ENCODE results near the gene ENO4.

The ENO4 gene

DNA sequence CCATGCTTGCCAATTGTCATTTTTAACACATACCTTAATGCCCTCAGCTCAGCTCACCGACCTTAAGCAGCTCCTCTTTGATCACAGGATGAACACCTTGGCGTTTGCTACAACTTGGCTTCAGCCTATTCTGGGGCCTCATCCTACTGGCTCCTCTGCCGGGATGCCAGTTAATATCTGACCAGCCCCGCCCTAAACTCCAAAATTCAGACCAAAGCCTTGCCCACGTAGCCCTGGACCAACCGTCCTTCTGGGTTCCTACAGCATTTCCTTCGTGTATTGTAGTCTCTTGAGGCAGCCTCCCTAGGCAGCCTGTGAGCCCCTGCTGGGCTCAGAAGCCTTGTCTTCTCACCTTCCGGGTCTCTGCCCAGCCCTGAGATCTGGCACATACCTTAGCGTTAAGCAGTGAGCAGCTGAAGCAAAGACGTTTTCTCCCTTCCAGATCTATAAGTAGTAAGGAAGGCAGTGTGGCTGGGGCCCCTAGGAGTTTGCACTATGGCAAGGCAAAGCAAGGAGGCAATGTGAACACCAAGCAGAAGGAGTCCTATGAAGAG lies 836 bp downstream of the ENO4 start:
- WGBS (ENCODE audit: extremely low coverage, insufficient coverage, low lambda C conversion rate) = no CpG with 5 or more reads among the region's 10 CpGs
- Histone ChIP-seq H3K56ac (ENCODE audit: low read length) (peak overlapping the region; percentile 92), H3K4ac (ENCODE audit: low read depth, low read length) (no peak overlapping the region), H3K4me3 (ENCODE audit: low read length) (no peak overlapping the region), H2AK5ac (ENCODE audit: low read length) (peak overlapping the region; percentile 38), H4K5ac (ENCODE audit: low read length) (peak overlapping the region; percentile 81), H3K4me2 (ENCODE audit: low read length) (peak overlapping the region; percentile 95), H3K79me1 (ENCODE audit: low read length) (no peaks in the 10 kb centered on the region), H2BK15ac (replicated peaks; ENCODE audit: low read depth) (no peak overlapping the region), H4K8ac (ENCODE audit: low read depth, low read length) (no peak overlapping the region), H2BK120ac (ENCODE audit: low read depth, low read length) (no peak overlapping the region), H3K23ac (ENCODE audit: low read length) (peak overlapping the region; percentile 29), H2BK5ac (ENCODE audit: low read length) (peak overlapping the region; percentile 67), H3K4me1 (ENCODE audit: control insufficient read depth, low read depth, low read length) (peaks cover 13% of the 10 kb centered on the region), H3K36me3 (ENCODE audit: control insufficient read depth, insufficient read depth, low read length) (no peaks in the 10 kb centered on the region), H3K27me3 (ENCODE audit: insufficient read depth, low read length, poor library complexity) (no peaks in the 10 kb centered on the region), H3K18ac (ENCODE audit: low read length) (peak overlapping the region; percentile 19), H3K27ac (ENCODE audit: low read depth, low read length) (peak overlapping the region; percentile 18), H3K9ac (ENCODE audit: low read length) (peak overlapping the region; percentile 87), H3K79me2 (ENCODE audit: control insufficient read depth, insufficient read depth, low read length) (no peaks in the 10 kb centered on the region)
- DNase-seq = peak; percentile 76

DNA sequence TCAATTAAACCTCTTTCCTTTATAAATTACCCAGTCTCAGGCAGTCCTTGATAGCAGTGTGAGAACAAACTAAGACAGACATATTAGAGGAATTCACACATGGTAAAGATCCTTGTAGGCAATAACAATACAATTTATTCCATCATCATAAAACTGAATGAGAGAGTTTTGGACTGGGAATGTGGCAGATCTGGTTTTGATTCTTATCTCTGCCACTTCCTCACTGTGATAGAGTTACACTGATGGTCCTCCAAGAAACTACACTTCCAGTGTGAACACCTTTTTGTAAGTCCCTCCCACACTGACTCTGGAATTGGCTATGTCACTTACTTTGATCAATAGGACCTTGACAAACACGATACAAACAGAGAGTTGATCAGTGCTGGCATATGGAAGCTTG lies 2.9 kb downstream of the ENO4 start:
- Histone ChIP-seq H3K36me3 (ENCODE audit: control insufficient read depth, insufficient read depth, low read length) (no peaks in the 10 kb centered on the region), H3K79me2 (ENCODE audit: control insufficient read depth, insufficient read depth, low read length) (no peaks in the 10 kb centered on the region), H3K9ac (ENCODE audit: low read length) (no peak overlapping the region), H2BK15ac (replicated peaks; ENCODE audit: low read depth) (no peak overlapping the region), H3K18ac (ENCODE audit: low read length) (no peak overlapping the region), H3K27ac (ENCODE audit: low read depth, low read length) (no peak overlapping the region), H2BK5ac (ENCODE audit: low read length) (no peak overlapping the region), H3K23ac (ENCODE audit: low read length) (peak overlapping the region; percentile 3), H3K4ac (ENCODE audit: low read depth, low read length) (no peak overlapping the region), H3K27me3 (ENCODE audit: insufficient read depth, low read length, poor library complexity) (no peaks in the 10 kb centered on the region), H2AK5ac (ENCODE audit: low read length) (peak overlapping the region; percentile 9), H2BK120ac (ENCODE audit: low read depth, low read length) (no peak overlapping the region), H4K8ac (ENCODE audit: low read depth, low read length) (no peak overlapping the region), H3K4me2 (ENCODE audit: low read length) (no peak overlapping the region), H3K4me3 (ENCODE audit: low read length) (no peak overlapping the region), H3K79me1 (ENCODE audit: low read length) (no peaks in the 10 kb centered on the region), H3K4me1 (ENCODE audit: control insufficient read depth, low read depth, low read length) (peaks cover 13% of the 10 kb centered on the region), H3K56ac (ENCODE audit: low read length) (no peak overlapping the region), H4K5ac (ENCODE audit: low read length) (no peak overlapping the region)
- no peak for DNase-seq
- WGBS (ENCODE audit: extremely low coverage, insufficient coverage, low lambda C conversion rate) = no CpG with 5 or more reads among the region's 1 CpG

DNA sequence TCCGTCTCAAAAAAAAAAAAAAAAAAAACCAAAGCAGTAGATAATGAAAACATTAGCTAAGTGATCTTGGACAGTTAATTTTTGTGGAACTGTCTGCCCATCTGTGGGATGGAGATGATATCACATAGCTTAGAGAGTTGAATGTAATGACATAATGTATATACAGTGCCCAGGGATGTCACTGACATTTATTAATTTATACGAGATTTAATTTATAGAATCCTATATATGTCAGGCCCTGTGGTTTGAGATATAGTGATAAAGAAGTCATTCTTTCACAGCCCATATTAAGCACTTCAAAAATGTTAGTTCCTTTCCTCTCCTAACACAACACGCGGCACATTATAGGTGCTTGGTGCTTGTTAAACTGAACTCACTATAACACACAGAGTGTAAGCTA lies 4.0 kb downstream of the ENO4 start:
- Histone ChIP-seq H2BK15ac (replicated peaks; ENCODE audit: low read depth) (no peak overlapping the region), H4K5ac (ENCODE audit: low read length) (no peak overlapping the region), H2AK5ac (ENCODE audit: low read length) (no peak overlapping the region), H3K23ac (ENCODE audit: low read length) (no peak overlapping the region), H3K9ac (ENCODE audit: low read length) (no peak overlapping the region), H3K4ac (ENCODE audit: low read depth, low read length) (no peak overlapping the region), H4K8ac (ENCODE audit: low read depth, low read length) (no peak overlapping the region), H3K4me1 (ENCODE audit: control insufficient read depth, low read depth, low read length) (peaks cover 13% of the 10 kb centered on the region), H2BK120ac (ENCODE audit: low read depth, low read length) (no peak overlapping the region), H3K4me3 (ENCODE audit: low read length) (no peak overlapping the region), H3K18ac (ENCODE audit: low read length) (no peak overlapping the region), H3K79me2 (ENCODE audit: control insufficient read depth, insufficient read depth, low read length) (no peaks in the 10 kb centered on the region), H3K27me3 (ENCODE audit: insufficient read depth, low read length, poor library complexity) (no peaks in the 10 kb centered on the region), H2BK5ac (ENCODE audit: low read length) (no peak overlapping the region), H3K79me1 (ENCODE audit: low read length) (no peaks in the 10 kb centered on the region), H3K56ac (ENCODE audit: low read length) (no peak overlapping the region), H3K4me2 (ENCODE audit: low read length) (no peak overlapping the region), H3K27ac (ENCODE audit: low read depth, low read length) (no peak overlapping the region), H3K36me3 (ENCODE audit: control insufficient read depth, insufficient read depth, low read length) (no peaks in the 10 kb centered on the region)
- no CpG with 5 or more reads among the region's 4 CpGs for whole genome bisulfite sequencing (ENCODE audit: extremely low coverage, insufficient coverage, low lambda C conversion rate)
- no peak for DNase-seq

DNA sequence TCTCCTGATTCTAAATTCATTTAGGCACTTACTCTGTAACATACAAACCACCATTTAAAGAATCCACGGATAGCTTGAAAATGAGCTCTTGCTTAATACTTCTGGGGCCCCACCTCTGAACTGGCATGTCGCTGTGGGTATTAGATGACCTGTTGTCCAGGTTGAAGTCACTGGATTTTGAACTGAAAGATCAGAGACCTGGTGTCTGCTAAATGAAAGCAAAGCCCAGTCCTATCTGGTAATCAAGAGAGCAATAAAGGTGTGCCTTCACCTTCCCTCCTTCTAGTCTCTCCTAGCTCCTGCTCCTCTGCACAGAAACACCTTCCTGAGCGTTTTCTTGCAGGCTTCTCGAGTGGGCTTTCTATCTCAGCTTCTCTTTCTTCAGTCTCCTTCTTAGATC lies 4.4 kb downstream of the ENO4 start:
- no peak overlapping the region for H2AK5ac ChIP-seq (ENCODE audit: low read length)
- WGBS (ENCODE audit: extremely low coverage, insufficient coverage, low lambda C conversion rate) = no CpG with 5 or more reads among the region's 4 CpGs

DNA sequence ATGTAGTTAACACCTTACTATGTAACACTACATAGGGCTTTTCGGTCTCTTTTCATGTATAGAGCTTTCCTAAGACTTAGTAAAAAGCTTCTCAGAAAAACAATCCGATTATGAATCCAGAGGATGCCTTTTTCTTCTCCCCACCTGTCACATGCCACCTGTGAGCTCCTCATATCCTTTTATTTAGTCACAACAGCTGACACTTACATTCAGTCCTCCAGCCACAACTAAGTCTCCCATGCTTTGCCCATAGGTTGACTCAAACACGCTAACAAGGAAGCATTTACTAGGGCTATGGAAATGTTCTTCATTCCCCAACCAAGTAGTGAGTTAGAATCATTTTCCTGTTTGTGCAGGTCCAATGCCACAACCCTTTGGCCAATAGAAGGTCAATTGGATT lies 7.9 kb downstream of the ENO4 start:
- Histone ChIP-seq H3K36me3 (ENCODE audit: control insufficient read depth, insufficient read depth, low read length) (no peaks in the 10 kb centered on the region), H3K56ac (ENCODE audit: low read length) (no peak overlapping the region), H3K4ac (ENCODE audit: low read depth, low read length) (no peak overlapping the region), H4K8ac (ENCODE audit: low read depth, low read length) (no peak overlapping the region), H3K23ac (ENCODE audit: low read length) (no peak overlapping the region), H3K4me3 (ENCODE audit: low read length) (no peak overlapping the region), H2BK5ac (ENCODE audit: low read length) (no peak overlapping the region), H2BK120ac (ENCODE audit: low read depth, low read length) (no peak overlapping the region), H3K79me1 (ENCODE audit: low read length) (no peaks in the 10 kb centered on the region), H2BK15ac (replicated peaks; ENCODE audit: low read depth) (no peak overlapping the region), H3K27ac (ENCODE audit: low read depth, low read length) (no peak overlapping the region), H4K5ac (ENCODE audit: low read length) (no peak overlapping the region), H3K18ac (ENCODE audit: low read length) (no peak overlapping the region), H3K4me1 (ENCODE audit: control insufficient read depth, low read depth, low read length) (peaks cover 4% of the 10 kb centered on the region), H3K79me2 (ENCODE audit: control insufficient read depth, insufficient read depth, low read length) (no peaks in the 10 kb centered on the region), H3K9ac (ENCODE audit: low read length) (no peak overlapping the region), H2AK5ac (ENCODE audit: low read length) (no peak overlapping the region), H3K4me2 (ENCODE audit: low read length) (no peak overlapping the region), H3K27me3 (ENCODE audit: insufficient read depth, low read length, poor library complexity) (no peaks in the 10 kb centered on the region)
- no CpG with 5 or more reads among the region's 3 CpGs for WGBS (ENCODE audit: extremely low coverage, insufficient coverage, low lambda C conversion rate)
- no peak for DNase-seq

More for the DNA sequence above, 4.4 kb downstream of the ENO4 start:
- H3K18ac ChIP-seq (ENCODE audit: low read length) = no peak overlapping the region
- H3K79me1 ChIP-seq (ENCODE audit: low read length) = no peaks in the 10 kb centered on the region
- no peak overlapping the region for H3K23ac ChIP-seq (ENCODE audit: low read length)
- no peak overlapping the region for H3K27ac ChIP-seq (ENCODE audit: low read depth, low read length)
- H2BK120ac ChIP-seq (ENCODE audit: low read depth, low read length) = no peak overlapping the region
- H3K79me2 ChIP-seq (ENCODE audit: control insufficient read depth, insufficient read depth, low read length) = no peaks in the 10 kb centered on the region
- no peaks in the 10 kb centered on the region for H3K36me3 ChIP-seq (ENCODE audit: control insufficient read depth, insufficient read depth, low read length)
- H3K4me1 ChIP-seq (ENCODE audit: control insufficient read depth, low read depth, low read length) = peaks cover 11% of the 10 kb centered on the region
- no peaks in the 10 kb centered on the region for H3K27me3 ChIP-seq (ENCODE audit: insufficient read depth, low read length, poor library complexity)
- H3K4me2 ChIP-seq (ENCODE audit: low read length) = no peak overlapping the region
- no peak for DNase-seq
- H3K4me3 ChIP-seq (ENCODE audit: low read length) = no peak overlapping the region
- no peak overlapping the region for H3K4ac ChIP-seq (ENCODE audit: low read depth, low read length)
- no peak overlapping the region for H4K8ac ChIP-seq (ENCODE audit: low read depth, low read length)
- H2BK15ac ChIP-seq (replicated peaks; ENCODE audit: low read depth) = no peak overlapping the region
- H3K56ac ChIP-seq (ENCODE audit: low read length) = no peak overlapping the region
- H3K9ac ChIP-seq (ENCODE audit: low read length) = no peak overlapping the region
- H4K5ac ChIP-seq (ENCODE audit: low read length) = no peak overlapping the region
- H2BK5ac ChIP-seq (ENCODE audit: low read length) = no peak overlapping the region

DNA sequence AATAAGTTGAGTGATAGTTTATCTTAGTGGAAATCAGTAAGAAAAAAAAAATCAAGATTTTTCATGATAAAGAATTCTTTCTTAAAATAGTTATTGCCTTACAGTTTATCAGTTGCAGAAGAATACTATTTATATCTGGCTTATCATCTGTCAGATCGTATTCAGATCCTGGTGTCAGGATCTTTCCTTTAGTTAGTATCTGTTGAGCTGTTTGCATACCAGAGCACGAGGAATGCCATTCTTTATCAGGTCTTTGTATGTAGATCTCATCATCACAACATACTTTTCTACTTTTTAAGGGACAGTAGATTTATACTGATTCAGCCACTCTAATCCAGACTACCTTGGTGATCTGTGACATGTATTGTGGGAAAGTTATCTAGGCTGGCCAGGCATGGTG lies 12.5 kb downstream of the ENO4 start:
- Histone ChIP-seq H3K4me2 (ENCODE audit: low read length) (no peak overlapping the region), H3K27ac (ENCODE audit: low read depth, low read length) (no peak overlapping the region), H3K18ac (ENCODE audit: low read length) (no peak overlapping the region), H3K4me1 (ENCODE audit: control insufficient read depth, low read depth, low read length) (no peaks in the 10 kb centered on the region), H3K4ac (ENCODE audit: low read depth, low read length) (no peak overlapping the region), H4K5ac (ENCODE audit: low read length) (no peak overlapping the region), H3K79me2 (ENCODE audit: control insufficient read depth, insufficient read depth, low read length) (no peaks in the 10 kb centered on the region), H2AK5ac (ENCODE audit: low read length) (no peak overlapping the region), H3K79me1 (ENCODE audit: low read length) (no peaks in the 10 kb centered on the region), H4K8ac (ENCODE audit: low read depth, low read length) (no peak overlapping the region), H2BK5ac (ENCODE audit: low read length) (no peak overlapping the region), H2BK15ac (replicated peaks; ENCODE audit: low read depth) (no peak overlapping the region), H3K36me3 (ENCODE audit: control insufficient read depth, insufficient read depth, low read length) (no peaks in the 10 kb centered on the region), H3K23ac (ENCODE audit: low read length) (no peak overlapping the region), H3K9ac (ENCODE audit: low read length) (no peak overlapping the region), H3K27me3 (ENCODE audit: insufficient read depth, low read length, poor library complexity) (no peaks in the 10 kb centered on the region), H3K56ac (ENCODE audit: low read length) (no peak overlapping the region), H2BK120ac (ENCODE audit: low read depth, low read length) (no peak overlapping the region), H3K4me3 (ENCODE audit: low read length) (no peak overlapping the region)
- DNase-seq = peak; percentile 90
- WGBS (ENCODE audit: extremely low coverage, insufficient coverage, low lambda C conversion rate) = no CpG with 5 or more reads among the region's 2 CpGs
